HEK293T (cell line): Measurements from ENCODE around the gene SPRTN.
"Not testable (repeated sequence)": the region's sequence is repeated elsewhere in the genome, so short reads cannot be mapped to it uniquely, and the experiment has no call there.

Source experiments
- BHLHE40 ChIP-seq: fragments of 450-650 bp; IDR thresholded peaks from 2 replicates; pipeline ENCODE4 v1.6.1; 2016; ENCODE audit warnings: mild to moderate bottlenecking, moderate library complexity, borderline replicate concordance
- FOXM1 ChIP-seq: fragments of 450-650 bp; IDR thresholded peaks from 2 replicates; pipeline ENCODE4 v1.6.1; 2017; ENCODE audit warnings: mild to moderate bottlenecking, borderline replicate concordance

- not testable (repeated sequence) for TF ChIP-seq FOXM1, BHLHE40
These were observed 10.8 kb downstream of the SPRTN start for GRCh38 chr1:231348856-231349255.
